Testis (tissue), 3 donors: ENCODE results near the gene SMOC2. TPM values are rescaled to one million over a fixed set of nuclear protein-coding genes. Genes with fewer than 3 reads are reported as not detected.
A peak's percentile ranks its signal among the peaks of the same experiment; 100 is the strongest.

Experiments used
- DNase-seq: peaks from one replicate; pipeline ENCODE4 v3.0.0-alpha.2; 2019
- H3K27ac ChIP-seq, 2 donors: fragments of 200-600 bp; sonication (generic); one replicate each; pipeline ENCODE4 v1.5.1; 2019
- H3K27me3 ChIP-seq: fragments of 200-600 bp; sonication (generic); one replicate; pipeline ENCODE4 v1.5.1; 2019
- H3K36me3 ChIP-seq: fragments of 200-600 bp; sonication (generic); one replicate; pipeline ENCODE4 v1.5.1; 2017; ENCODE audit warnings: low read depth; ENCODE audit errors: missing control alignments
- H3K4me1 ChIP-seq: fragments of 200-600 bp; sonication (generic); one replicate; pipeline ENCODE4 v1.5.1; 2019
- H3K4me3 ChIP-seq, 2 donors: fragments of 200-600 bp; sonication (generic); one replicate each; pipeline ENCODE4 v1.5.1; 2017 to 2019
- H3K9me3 ChIP-seq: fragments of 200-600 bp; sonication (generic); one replicate; pipeline ENCODE4 v1.5.1; 2017
- POLR2A ChIP-seq: fragments of 450-650 bp; IDR thresholded peaks from one replicate; pipeline ENCODE4 v1.6.1; 2017; ENCODE audit warnings: antibody characterized with exemption, mild to moderate bottlenecking, moderate library complexity
- WGBS, 2 donors: methylation state at CpG; one replicate each; pipeline ENCODE4 v1.1.5; 2018; 5-methylcytosine and 5-hydroxymethylcytosine counted together
- intact Hi-C: fragments of 100-400 bp; cut with DNase I; formaldehyde crosslinking; loops from one replicate; pipeline ENCODE4 v1.15.1; 2023; ENCODE audit warnings: low total_unique reads
- polyA plus RNA-seq: library from polyadenylated mRNA; stranded (reverse); fragments of 350-450 nt; fragmentation: Illumina TruSeq; extraction: RNeasy Lipid Tissue Mini Kit (QIAGEN cat#74804); gene quantifications from one replicate; pipeline ENCODE4 v1.2.3, GENCODE V29; 2014; ENCODE audit warnings: low read depth, low replicate concordance; ENCODE audit not compliant: insufficient read depth
- total RNA-seq, 2 donors: library from RNA; depleted of rRNA; stranded (reverse); fragments of >200 nt; gene quantifications; one replicate each; pipeline ENCODE4 v1.2.3, GENCODE V29; 2016
- TF ChIP-seq, protein P1 (sequence below), 3 experiments: fragments of 450-650 bp in 2 of 3; fragments of 200-600 bp in 1 of 3; sonication (generic) in 1 of 3; IDR thresholded peaks; one replicate each; pipeline ENCODE4 v1.5.1; 2016 to 2019; ENCODE audit warnings: antibody characterized with exemption in 3 of 3, mild to moderate bottlenecking in 2 of 3, moderate library complexity in 1 of 3

SMOC2 gene
- total and polyA plus RNA-seq, 3 donors from 2014 or later = 78.4 to 140 (median 110) TPM

DNA sequence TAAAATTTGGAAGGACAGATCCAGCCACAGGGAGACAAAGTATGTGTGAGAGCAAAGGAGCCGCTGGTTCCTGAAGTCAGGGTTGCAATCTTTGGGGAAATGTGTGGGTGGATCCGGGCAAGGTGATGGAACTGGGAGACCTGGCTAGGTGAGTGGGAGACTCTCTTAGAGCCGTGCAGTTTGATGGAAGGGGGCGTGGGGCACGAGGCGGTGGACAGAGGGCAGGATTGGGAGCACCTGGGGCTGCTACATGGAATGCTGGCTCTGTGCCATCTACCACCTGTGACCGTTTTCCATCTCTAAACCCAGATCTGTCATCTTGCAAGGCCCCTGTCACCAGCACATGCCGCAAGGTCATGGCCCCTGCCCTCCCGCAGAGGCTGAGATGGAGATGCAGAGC lies 268.4 kb downstream of the SMOC2 start:
- Histone ChIP-seq H3K4me1 (no peaks in the 10 kb centered on the region), H3K36me3 (no peaks in the 10 kb centered on the region), H3K9me3 (no peaks in the 10 kb centered on the region), H3K27ac (no peak overlapping the region), H3K4me3 (no peak overlapping the region), H3K27me3 (no peaks in the 10 kb centered on the region)
- WGBS, 2 donors = 70 to 75% methylated on average over 9 of the region's 9 CpGs
- intact Hi-C loops = no loop called here
- no peak for DNase-seq
- TF ChIP-seq, protein P1, sequence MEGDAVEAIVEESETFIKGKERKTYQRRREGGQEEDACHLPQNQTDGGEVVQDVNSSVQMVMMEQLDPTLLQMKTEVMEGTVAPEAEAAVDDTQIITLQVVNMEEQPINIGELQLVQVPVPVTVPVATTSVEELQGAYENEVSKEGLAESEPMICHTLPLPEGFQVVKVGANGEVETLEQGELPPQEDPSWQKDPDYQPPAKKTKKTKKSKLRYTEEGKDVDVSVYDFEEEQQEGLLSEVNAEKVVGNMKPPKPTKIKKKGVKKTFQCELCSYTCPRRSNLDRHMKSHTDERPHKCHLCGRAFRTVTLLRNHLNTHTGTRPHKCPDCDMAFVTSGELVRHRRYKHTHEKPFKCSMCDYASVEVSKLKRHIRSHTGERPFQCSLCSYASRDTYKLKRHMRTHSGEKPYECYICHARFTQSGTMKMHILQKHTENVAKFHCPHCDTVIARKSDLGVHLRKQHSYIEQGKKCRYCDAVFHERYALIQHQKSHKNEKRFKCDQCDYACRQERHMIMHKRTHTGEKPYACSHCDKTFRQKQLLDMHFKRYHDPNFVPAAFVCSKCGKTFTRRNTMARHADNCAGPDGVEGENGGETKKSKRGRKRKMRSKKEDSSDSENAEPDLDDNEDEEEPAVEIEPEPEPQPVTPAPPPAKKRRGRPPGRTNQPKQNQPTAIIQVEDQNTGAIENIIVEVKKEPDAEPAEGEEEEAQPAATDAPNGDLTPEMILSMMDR (IDR thresholded peaks at IDR 0.05) = no peak
- no peak for TF ChIP-seq POLR2A

- no peaks in the 10 kb centered on the region for H3K9me3 ChIP-seq
- TF ChIP-seq, protein P1 (IDR thresholded peaks at IDR 0.05) = no peak
- no peak for TF ChIP-seq POLR2A
- intact Hi-C loops = no loop called here
- H3K36me3 ChIP-seq = no peaks in the 10 kb centered on the region
- no peak for DNase-seq
- no peak overlapping the region for H3K4me3 ChIP-seq
- no peaks in the 10 kb centered on the region for H3K4me1 ChIP-seq
- H3K27me3 ChIP-seq = no peaks in the 10 kb centered on the region
- H3K27ac ChIP-seq = no peak overlapping the region
- WGBS, 2 donors = 94 to 100% methylated on average over 2 to 9 of the region's 9 CpGs
Observed at GRCh38 chr6:168709991-168710390, 269.0 kb downstream of the SMOC2 start.

- H3K4me1 ChIP-seq = no peaks in the 10 kb centered on the region
- DNase-seq = no peak
- no peaks in the 10 kb centered on the region for H3K27me3 ChIP-seq
- H3K27ac ChIP-seq = no peak overlapping the region
- H3K9me3 ChIP-seq = no peaks in the 10 kb centered on the region
- TF ChIP-seq POLR2A = no peak
- TF ChIP-seq, protein P1 (IDR thresholded peaks at IDR 0.05) = peak in 2 of 3 experiments; percentile 44 to 70
- H3K4me3 ChIP-seq = no peak overlapping the region
- no peaks in the 10 kb centered on the region for H3K36me3 ChIP-seq
- intact Hi-C loops = no loop called here
- WGBS, 2 donors = 40 to 49% methylated on average over 5 of the region's 5 CpGs
Observed at GRCh38 chr6:168711049-168711640, 270.2 kb downstream of the SMOC2 start.

GRCh38 chr6:168711666-168712300 lies 270.8 kb downstream of the SMOC2 start:
- no peaks in the 10 kb centered on the region for H3K4me1 ChIP-seq
- TF ChIP-seq, protein P1 (IDR thresholded peaks at IDR 0.05) = no peak
- no peak for TF ChIP-seq POLR2A
- intact Hi-C loops = no loop called here
- H3K27me3 ChIP-seq = no peaks in the 10 kb centered on the region
- no peak overlapping the region for H3K4me3 ChIP-seq
- no peak for DNase-seq
- 86 to 94% methylated on average over 8 to 11 of the region's 11 CpGs for WGBS, 2 donors
- H3K9me3 ChIP-seq = no peaks in the 10 kb centered on the region
- no peak overlapping the region for H3K27ac ChIP-seq
- no peaks in the 10 kb centered on the region for H3K36me3 ChIP-seq

DNA sequence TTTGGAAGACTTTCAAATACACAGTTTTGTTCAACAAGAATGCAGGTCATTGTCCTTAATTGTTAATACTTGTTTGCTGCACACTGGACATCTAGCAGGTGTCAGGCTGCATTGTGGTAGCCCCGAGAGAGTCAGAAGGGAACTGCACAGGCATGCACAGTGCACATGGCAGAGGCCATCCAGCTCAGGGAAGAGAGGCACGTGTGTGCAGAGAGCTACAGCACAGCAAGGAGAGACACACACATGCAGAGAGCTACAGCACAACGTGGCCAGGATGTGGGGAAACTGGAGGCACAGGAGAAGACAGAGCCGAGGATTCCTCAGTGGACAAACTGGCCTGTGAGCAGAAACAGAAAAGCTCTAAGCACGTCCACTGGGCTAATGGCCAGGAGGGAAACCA lies 272.0 kb downstream of the SMOC2 start:
- intact Hi-C loops = no loop called here
- 76 to 81% methylated on average over 5 of the region's 5 CpGs for WGBS, 2 donors
- H3K4me1 ChIP-seq = no peaks in the 10 kb centered on the region
- no peaks in the 10 kb centered on the region for H3K9me3 ChIP-seq
- no peak overlapping the region for H3K4me3 ChIP-seq
- no peak for TF ChIP-seq POLR2A
- TF ChIP-seq, protein P1 (IDR thresholded peaks at IDR 0.05) = no peak
- no peaks in the 10 kb centered on the region for H3K27me3 ChIP-seq
- no peaks in the 10 kb centered on the region for H3K36me3 ChIP-seq
- no peak overlapping the region for H3K27ac ChIP-seq
- no peak for DNase-seq
